HCT116 (cell line): ENCODE measurements around the gene RPL18A.

Experiments
- CTCF ChIP-seq, 3 experiments: fragments of 200-600 bp in 1 of 3; sonication (generic) in 1 of 3; IDR thresholded peaks in 2 of 3; conservative IDR thresholded peaks in 1 of 3; 2 replicates each; pipeline ENCODE4 v1.5.1; 2012 to 2017; ENCODE audit warnings: low read depth in 2 of 3, low read length in 2 of 3, antibody characterized with exemption in 1 of 3, borderline replicate concordance in 1 of 3, control low read depth in 1 of 3, mild to moderate bottlenecking in 1 of 3, mixed read lengths in 1 of 3, mixed run types in 1 of 3, moderate library complexity in 1 of 3; ENCODE audit not compliant: insufficient read depth in 1 of 3
- FOSL1 ChIP-seq: IDR thresholded peaks from 2 replicates; pipeline ENCODE4 v1.6.1; 2012; ENCODE audit warnings: low read depth
- JUND ChIP-seq: IDR thresholded peaks from 2 replicates; pipeline ENCODE4 v1.6.1; 2012
- MAX ChIP-seq: IDR thresholded peaks from 2 replicates; pipeline ENCODE4 v1.6.1; 2012
- POLR2A ChIP-seq: IDR thresholded peaks from 2 replicates; pipeline ENCODE4 v1.7.0; 2011; ENCODE audit warnings: borderline replicate concordance; ENCODE audit not compliant: insufficient read depth, insufficient read length; ENCODE audit errors: extremely low read depth
- POLR2AphosphoS5 ChIP-seq: IDR thresholded peaks from 2 replicates; pipeline ENCODE4 v1.6.1; 2011; ENCODE audit warnings: mild to moderate bottlenecking, low read depth, low read length, moderate library complexity
- TCF7L2 ChIP-seq: IDR thresholded peaks from 2 replicates; pipeline ENCODE4 v1.7.0; 2011; ENCODE audit warnings: borderline replicate concordance, inconsistent platforms; ENCODE audit not compliant: insufficient read depth, insufficient read length; ENCODE audit errors: extremely low read depth
- ZNF274 ChIP-seq: fragments of 200-500 bp; sonication (Bioruptor generic); IDR thresholded peaks from 2 replicates; pipeline ENCODE4 v1.6.1; 2014; ENCODE audit warnings: mild to moderate bottlenecking, low read depth, low read length, inconsistent platforms
- TF ChIP-seq, protein P1 (sequence below): IDR thresholded peaks from 2 replicates; pipeline ENCODE4 v1.6.1; 2012; ENCODE audit warnings: low read depth

DNA sequence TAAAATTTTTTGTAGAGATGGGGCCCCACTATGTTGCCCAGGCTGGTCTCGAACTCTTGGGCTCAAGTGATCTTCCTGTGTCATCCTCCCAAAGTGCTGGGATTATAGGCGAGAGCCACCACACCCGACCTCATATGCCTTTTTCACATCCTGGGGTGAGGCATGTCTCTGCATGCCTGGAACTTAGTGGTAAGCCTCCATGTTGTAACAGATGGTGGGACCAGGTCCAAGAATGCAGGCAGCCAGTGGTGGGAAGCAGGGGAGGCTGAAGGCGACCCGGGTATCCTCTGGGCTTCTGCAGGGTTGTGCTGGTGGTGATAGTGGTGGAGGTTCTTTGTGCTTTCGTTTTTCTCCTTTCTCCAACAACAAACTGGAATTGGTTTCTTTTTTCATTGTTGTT is 43.0 kb downstream of the RPL18A start:
- TF ChIP-seq POLR2A (no peak), MAX (no peak), CTCF (IDR thresholded peaks at IDR 0.05 in 2 of 3, conservative IDR thresholded peaks at IDR 0.05 in 1 of 3; ENCODE audit: borderline replicate concordance in 1 of 3, insufficient read depth in 1 of 3, low read depth in 2 of 3, low read length in 2 of 3) (no peak), ZNF274 (no peak), FOSL1 (no peak), JUND (no peak), POLR2AphosphoS5 (no peak), TCF7L2 (no peak)
- TF ChIP-seq, protein P1, sequence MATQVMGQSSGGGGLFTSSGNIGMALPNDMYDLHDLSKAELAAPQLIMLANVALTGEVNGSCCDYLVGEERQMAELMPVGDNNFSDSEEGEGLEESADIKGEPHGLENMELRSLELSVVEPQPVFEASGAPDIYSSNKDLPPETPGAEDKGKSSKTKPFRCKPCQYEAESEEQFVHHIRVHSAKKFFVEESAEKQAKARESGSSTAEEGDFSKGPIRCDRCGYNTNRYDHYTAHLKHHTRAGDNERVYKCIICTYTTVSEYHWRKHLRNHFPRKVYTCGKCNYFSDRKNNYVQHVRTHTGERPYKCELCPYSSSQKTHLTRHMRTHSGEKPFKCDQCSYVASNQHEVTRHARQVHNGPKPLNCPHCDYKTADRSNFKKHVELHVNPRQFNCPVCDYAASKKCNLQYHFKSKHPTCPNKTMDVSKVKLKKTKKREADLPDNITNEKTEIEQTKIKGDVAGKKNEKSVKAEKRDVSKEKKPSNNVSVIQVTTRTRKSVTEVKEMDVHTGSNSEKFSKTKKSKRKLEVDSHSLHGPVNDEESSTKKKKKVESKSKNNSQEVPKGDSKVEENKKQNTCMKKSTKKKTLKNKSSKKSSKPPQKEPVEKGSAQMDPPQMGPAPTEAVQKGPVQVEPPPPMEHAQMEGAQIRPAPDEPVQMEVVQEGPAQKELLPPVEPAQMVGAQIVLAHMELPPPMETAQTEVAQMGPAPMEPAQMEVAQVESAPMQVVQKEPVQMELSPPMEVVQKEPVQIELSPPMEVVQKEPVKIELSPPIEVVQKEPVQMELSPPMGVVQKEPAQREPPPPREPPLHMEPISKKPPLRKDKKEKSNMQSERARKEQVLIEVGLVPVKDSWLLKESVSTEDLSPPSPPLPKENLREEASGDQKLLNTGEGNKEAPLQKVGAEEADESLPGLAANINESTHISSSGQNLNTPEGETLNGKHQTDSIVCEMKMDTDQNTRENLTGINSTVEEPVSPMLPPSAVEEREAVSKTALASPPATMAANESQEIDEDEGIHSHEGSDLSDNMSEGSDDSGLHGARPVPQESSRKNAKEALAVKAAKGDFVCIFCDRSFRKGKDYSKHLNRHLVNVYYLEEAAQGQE, result no peak
